Measurements from ENCODE around the gene TUBG2. TPM values are rescaled to one million over a fixed set of nuclear protein-coding genes. Genes with fewer than 3 reads are reported as not detected.

The TUBG2 gene
- total and polyA plus RNA-seq, 2 of the 8 experiments (the other 6 are each of a cell fraction or from before 2014, with no cell fraction given) = 14.8 to 16.6 TPM

DNA sequence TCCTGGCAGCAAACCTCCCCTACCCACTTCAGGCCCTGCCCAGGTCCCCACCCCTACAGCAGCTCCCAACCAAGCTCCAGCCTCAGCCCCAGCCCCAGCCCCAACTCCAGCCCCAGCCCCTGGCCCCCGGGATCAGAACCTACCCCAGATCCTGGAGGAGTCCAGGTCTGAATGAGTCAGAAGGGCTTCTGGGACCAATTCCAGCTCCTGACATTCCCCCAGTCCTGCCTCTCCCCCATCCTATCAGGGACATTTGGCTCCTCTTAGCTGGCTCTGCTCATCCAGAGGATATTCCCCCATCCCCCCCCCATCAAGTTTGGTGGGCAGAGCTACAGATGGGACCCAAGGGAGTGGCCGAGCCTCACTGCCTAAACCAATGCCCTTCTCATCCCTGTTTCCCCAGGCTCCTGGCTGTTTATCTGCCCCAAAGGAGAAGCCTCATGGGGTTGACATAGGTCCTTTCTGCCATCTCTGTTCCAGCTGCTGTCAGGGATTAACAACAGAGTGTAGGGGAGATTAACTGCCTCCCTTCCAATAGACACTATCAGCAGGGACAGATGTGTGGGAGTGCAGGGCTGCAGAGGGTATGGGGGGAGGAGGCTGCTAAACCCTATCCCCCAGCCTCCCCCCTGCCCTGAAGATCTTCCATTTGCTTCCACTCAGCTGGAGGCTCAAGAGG, 39.8 kb downstream of the TUBG2 start:
- CTCF ChIA-PET (ENCODE audit: partially characterized antibody) = interaction anchor here (1.3 to 2.2 kb wide), 5 partner anchors 9 to 120 kb away, joined by 3 to 7 read pairs (median 4); no protein-coding TSS in a partner anchor
- Histone ChIP-seq H3K23ac (ENCODE audit: insufficient read length) (no peak overlapping the region), H3K23me2 (ENCODE audit: low read depth, low read length) (no peaks in the 10 kb centered on the region; the same call in 1 of the 2 replicates), H3K4me3 (ENCODE audit: extremely low read depth in 1 of 4, insufficient read depth in 2 of 4, low read depth in 3 of 4, low read length in 4 of 4) (no peak overlapping the region), H2BK15ac (ENCODE audit: low read length) (no peak overlapping the region), H3K4me1 (replicated peaks in 1 of 4; ENCODE audit: control insufficient read depth in 3 of 4, insufficient read depth in 4 of 4, low read length in 3 of 4) (0 out of 7 replicates have a peak, but pooled peaks cover 0 to 2% (median 0%) of the 10 kb centered on the region in 4 experiments), H3K14ac (ENCODE audit: insufficient read length) (no peak overlapping the region), H2AK5ac (ENCODE audit: low read depth, low read length) (no peak overlapping the region), H3K27me3 (replicated peaks in 1 of 4; ENCODE audit: control insufficient read depth in 3 of 4, extremely low read depth in 1 of 4, insufficient read depth in 3 of 4, low read length in 3 of 4) (no peaks in the 10 kb centered on the region), H3K79me1 (ENCODE audit: low read depth, low read length) (no peaks in the 10 kb centered on the region), H3K4ac (replicated peaks; ENCODE audit: insufficient read length, low read depth, low read length) (no peak overlapping the region), H3K9ac (replicated peaks in 1 of 4; ENCODE audit: extremely low read depth in 1 of 4, low read depth in 3 of 4, low read length in 3 of 4) (no peak overlapping the region), H3K9me3 (ENCODE audit: insufficient read depth in 2 of 2, low read depth in 1 of 2, low read length in 1 of 2) (no peaks in the 10 kb centered on the region), H3K4me2 (ENCODE audit: insufficient read depth in 1 of 2, low read depth in 2 of 2, low read length in 2 of 2) (no peak overlapping the region), H4K20me1 (replicated peaks in 1 of 2; ENCODE audit: control insufficient read depth in 1 of 2, insufficient read depth in 2 of 2, low read length in 2 of 2) (peaks cover 0 to 3% of the 10 kb centered on the region in 2 experiments), H2AFZ (ENCODE audit: low read length) (no peak overlapping the region), H4K91ac (replicated peaks; ENCODE audit: insufficient read length, low read length) (no peak overlapping the region), H3K36me3 (ENCODE audit: control insufficient read depth in 2 of 4, insufficient read depth in 4 of 4, low read length in 3 of 4) (peaks cover 0 to 16% (median 5%) of the 10 kb centered on the region in 4 experiments), H2BK20ac (ENCODE audit: low read length) (no peak overlapping the region), H3K18ac (ENCODE audit: extremely low read depth, low read length) (no peak overlapping the region), H4K8ac (ENCODE audit: extremely low read depth, insufficient read depth, low read length) (no peak overlapping the region), H3K27ac (ENCODE audit: low read depth, low read length) (no peak overlapping the region), H3K79me2 (ENCODE audit: control insufficient read depth in 1 of 2, insufficient read depth in 2 of 2, low read length in 2 of 2) (no peaks in the 10 kb centered on the region), H2BK5ac (ENCODE audit: low read depth, low read length) (no peak overlapping the region), H3K56ac (replicated peaks; ENCODE audit: insufficient read length, low read depth, low read length) (no peak overlapping the region), H2BK120ac (replicated peaks; ENCODE audit: low read depth, low read length) (no peak overlapping the region), H2BK12ac (ENCODE audit: low read depth, low read length) (no peak overlapping the region), H4K5ac (ENCODE audit: insufficient read length, low read depth, low read length) (no peak overlapping the region)
- POLR2A ChIA-PET (ENCODE audit: partially characterized antibody) = no interaction called here
- DNase-seq (ENCODE audit: low read depth in 1 of 2, low spot score in 2 of 2) (no peak), FAIRE-seq (no peak)
- 100% methylated on average over 2 of the region's 2 CpGs; no CpG with 5 or more reads in 1 of the 2 experiments for WGBS, 2 experiments (ENCODE audit: extremely low coverage in 1 of 2, insufficient coverage in 1 of 2, insufficient read length in 1 of 2, insufficient replicate concordance in 2 of 2, low coverage in 1 of 2, low lambda C conversion rate in 2 of 2, missing lambda C conversion rate in 1 of 2)
- TF ChIP-seq RNF2 (IDR thresholded peaks at IDR 0.05; ENCODE audit: borderline replicate concordance, low read depth, low read length, missing control alignments, poor library complexity, severe bottlenecking) = no peak
- no peak for TF ChIP-seq ASH2L (IDR thresholded peaks at IDR 0.05; ENCODE audit: low read length)
- TF ChIP-seq SIN3A (conservative IDR thresholded peaks at IDR 0.05 in 1 of 2, IDR thresholded peaks at IDR 0.05 in 1 of 2; ENCODE audit: low read depth in 1 of 2, low read length in 2 of 2) = no peak
- TF ChIP-seq, protein P1, sequence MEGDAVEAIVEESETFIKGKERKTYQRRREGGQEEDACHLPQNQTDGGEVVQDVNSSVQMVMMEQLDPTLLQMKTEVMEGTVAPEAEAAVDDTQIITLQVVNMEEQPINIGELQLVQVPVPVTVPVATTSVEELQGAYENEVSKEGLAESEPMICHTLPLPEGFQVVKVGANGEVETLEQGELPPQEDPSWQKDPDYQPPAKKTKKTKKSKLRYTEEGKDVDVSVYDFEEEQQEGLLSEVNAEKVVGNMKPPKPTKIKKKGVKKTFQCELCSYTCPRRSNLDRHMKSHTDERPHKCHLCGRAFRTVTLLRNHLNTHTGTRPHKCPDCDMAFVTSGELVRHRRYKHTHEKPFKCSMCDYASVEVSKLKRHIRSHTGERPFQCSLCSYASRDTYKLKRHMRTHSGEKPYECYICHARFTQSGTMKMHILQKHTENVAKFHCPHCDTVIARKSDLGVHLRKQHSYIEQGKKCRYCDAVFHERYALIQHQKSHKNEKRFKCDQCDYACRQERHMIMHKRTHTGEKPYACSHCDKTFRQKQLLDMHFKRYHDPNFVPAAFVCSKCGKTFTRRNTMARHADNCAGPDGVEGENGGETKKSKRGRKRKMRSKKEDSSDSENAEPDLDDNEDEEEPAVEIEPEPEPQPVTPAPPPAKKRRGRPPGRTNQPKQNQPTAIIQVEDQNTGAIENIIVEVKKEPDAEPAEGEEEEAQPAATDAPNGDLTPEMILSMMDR (IDR thresholded peaks at IDR 0.05; ENCODE audit: control extremely low read depth in 1 of 3, insufficient read depth in 1 of 3, low read depth in 1 of 3, low read length in 3 of 3) = no peak
- TF ChIP-seq CBX8 (IDR thresholded peaks at IDR 0.05; ENCODE audit: borderline replicate concordance, low read depth, low read length) = no peak
- TF ChIP-seq CHD2 (IDR thresholded peaks at IDR 0.05; ENCODE audit: low read length) = no peak
- TF ChIP-seq NRF1 (IDR thresholded peaks at IDR 0.05; ENCODE audit: low read depth, low read length) = no peak
- TF ChIP-seq SUZ12 (IDR thresholded peaks at IDR 0.05; ENCODE audit: low read length) = no peak
- no peak for TF ChIP-seq BRCA1 (IDR thresholded peaks at IDR 0.05; ENCODE audit: low read depth, low read length)
